ENCODE data around the gene YWHAH. TPM values are rescaled to one million over a fixed set of nuclear protein-coding genes. Genes with fewer than 3 reads are reported as not detected.

Gene YWHAH
- polyA plus RNA-seq, 1 experiment, result 118 TPM

- ChIA-PET CTCF (no interaction called here), POLR2A (no interaction called here)
- Histone ChIP-seq H3K27me3 (ENCODE audit: control insufficient read depth, insufficient read depth, low read length) (peaks cover 12% of the 10 kb centered on the region), H3K9me3 (ENCODE audit: control insufficient read depth, insufficient read depth, low read length) (no peaks in the 10 kb centered on the region), H3K27ac (ENCODE audit: low read depth, low read length) (no peak overlapping the region), H3K4me3 (ENCODE audit: low read depth, low read length) (no peak overlapping the region)
- TF ChIP-seq, protein P1, sequence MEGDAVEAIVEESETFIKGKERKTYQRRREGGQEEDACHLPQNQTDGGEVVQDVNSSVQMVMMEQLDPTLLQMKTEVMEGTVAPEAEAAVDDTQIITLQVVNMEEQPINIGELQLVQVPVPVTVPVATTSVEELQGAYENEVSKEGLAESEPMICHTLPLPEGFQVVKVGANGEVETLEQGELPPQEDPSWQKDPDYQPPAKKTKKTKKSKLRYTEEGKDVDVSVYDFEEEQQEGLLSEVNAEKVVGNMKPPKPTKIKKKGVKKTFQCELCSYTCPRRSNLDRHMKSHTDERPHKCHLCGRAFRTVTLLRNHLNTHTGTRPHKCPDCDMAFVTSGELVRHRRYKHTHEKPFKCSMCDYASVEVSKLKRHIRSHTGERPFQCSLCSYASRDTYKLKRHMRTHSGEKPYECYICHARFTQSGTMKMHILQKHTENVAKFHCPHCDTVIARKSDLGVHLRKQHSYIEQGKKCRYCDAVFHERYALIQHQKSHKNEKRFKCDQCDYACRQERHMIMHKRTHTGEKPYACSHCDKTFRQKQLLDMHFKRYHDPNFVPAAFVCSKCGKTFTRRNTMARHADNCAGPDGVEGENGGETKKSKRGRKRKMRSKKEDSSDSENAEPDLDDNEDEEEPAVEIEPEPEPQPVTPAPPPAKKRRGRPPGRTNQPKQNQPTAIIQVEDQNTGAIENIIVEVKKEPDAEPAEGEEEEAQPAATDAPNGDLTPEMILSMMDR (IDR thresholded peaks at IDR 0.05; ENCODE audit: low read depth, low read length), result no peak
- no peak for DNase-seq (ENCODE audit: low read depth, low spot score)
Measured at GRCh38 chr22:31926969-31927368, 17.4 kb upstream of the YWHAH start.

DNA sequence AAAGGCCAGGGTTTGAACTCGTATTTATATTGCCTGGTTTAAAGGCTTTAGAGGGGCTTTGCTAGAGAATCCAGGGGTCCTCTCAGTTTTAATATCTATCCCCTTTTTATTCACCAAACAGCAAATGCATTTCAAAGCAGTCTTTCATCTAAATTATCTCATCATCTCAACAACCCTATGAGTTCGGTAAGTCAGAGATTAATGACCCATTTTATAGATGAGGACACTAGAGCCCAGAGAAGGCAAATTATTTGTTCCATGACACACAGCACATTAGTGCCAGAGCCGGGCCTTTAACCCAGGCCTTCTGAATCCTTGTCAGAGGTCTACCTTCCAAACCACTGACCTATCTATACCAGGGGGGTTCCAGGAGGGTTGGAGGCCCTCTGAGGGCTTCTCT is 16.8 kb upstream of the YWHAH start:
- Histone ChIP-seq H3K9me3 (ENCODE audit: control insufficient read depth, insufficient read depth, low read length) (no peaks in the 10 kb centered on the region), H3K4me3 (ENCODE audit: low read depth, low read length) (no peak overlapping the region), H3K27me3 (ENCODE audit: control insufficient read depth, insufficient read depth, low read length) (peaks cover 12% of the 10 kb centered on the region), H3K27ac (ENCODE audit: low read depth, low read length) (no peak overlapping the region)
- POLR2A ChIA-PET, result no interaction called here
- CTCF ChIA-PET, result no interaction called here
- DNase-seq (ENCODE audit: low read depth, low spot score), result no peak
- TF ChIP-seq, protein P1 (IDR thresholded peaks at IDR 0.05; ENCODE audit: low read depth, low read length), result no peak

- Histone ChIP-seq H3K27me3 (ENCODE audit: control insufficient read depth, insufficient read depth, low read length) (peaks cover 7% of the 10 kb centered on the region), H3K27ac (ENCODE audit: low read depth, low read length) (peak overlapping the region; percentile 52), H3K4me3 (ENCODE audit: low read depth, low read length) (no peak overlapping the region), H3K9me3 (ENCODE audit: control insufficient read depth, insufficient read depth, low read length) (no peaks in the 10 kb centered on the region)
- TF ChIP-seq, protein P1 (IDR thresholded peaks at IDR 0.05; ENCODE audit: low read depth, low read length), result no peak
- ChIA-PET POLR2A (no interaction called here), CTCF (no interaction called here)
- peak; percentile 42 for DNase-seq (ENCODE audit: low read depth, low spot score)
Measured at GRCh38 chr22:31929167-31929930, 15.0 kb upstream of the YWHAH start.

DNA sequence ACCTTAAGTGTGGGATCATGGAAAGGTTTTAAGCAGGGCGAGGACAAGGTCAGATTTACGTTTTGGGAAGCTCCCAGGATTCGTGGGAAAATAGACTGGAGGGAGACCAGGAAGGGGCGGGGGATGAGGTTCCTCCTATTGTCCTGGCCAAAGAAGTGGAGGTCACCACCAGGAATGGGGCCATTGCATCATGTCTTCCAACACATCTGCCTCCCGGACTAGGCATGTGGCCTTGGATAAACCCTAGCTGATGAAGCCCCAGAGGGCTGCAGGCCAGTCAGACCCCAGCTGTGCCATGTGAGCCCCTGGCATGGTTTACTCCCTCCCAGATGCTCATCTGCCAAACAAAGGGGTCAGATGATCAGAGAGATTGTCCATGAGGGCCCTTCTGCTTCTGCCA is 11.5 kb upstream of the YWHAH start:
- no peak for DNase-seq (ENCODE audit: low read depth, low spot score)
- Histone ChIP-seq H3K27me3 (ENCODE audit: control insufficient read depth, insufficient read depth, low read length) (peaks cover 14% of the 10 kb centered on the region), H3K27ac (ENCODE audit: low read depth, low read length) (no peak overlapping the region), H3K4me3 (ENCODE audit: low read depth, low read length) (no peak overlapping the region), H3K9me3 (ENCODE audit: control insufficient read depth, insufficient read depth, low read length) (no peaks in the 10 kb centered on the region)
- CTCF ChIA-PET, result no interaction called here
- POLR2A ChIA-PET, result no interaction called here
- TF ChIP-seq, protein P1 (IDR thresholded peaks at IDR 0.05; ENCODE audit: low read depth, low read length), result no peak

- no peak for DNase-seq (ENCODE audit: low read depth, low spot score)
- CTCF ChIA-PET, result no interaction called here
Measured at GRCh38 chr22:31933406-31933805, 10.9 kb upstream of the YWHAH start.

More at GRCh38 chr22:31933406-31933805, 10.9 kb upstream of the YWHAH start:
- TF ChIP-seq, protein P1 (IDR thresholded peaks at IDR 0.05; ENCODE audit: low read depth, low read length), result no peak
- POLR2A ChIA-PET, result no interaction called here
- peaks cover 15% of the 10 kb centered on the region for H3K27me3 ChIP-seq (ENCODE audit: control insufficient read depth, insufficient read depth, low read length)
- no peak overlapping the region for H3K27ac ChIP-seq (ENCODE audit: low read depth, low read length)
- no peak overlapping the region for H3K4me3 ChIP-seq (ENCODE audit: low read depth, low read length)
- H3K9me3 ChIP-seq (ENCODE audit: control insufficient read depth, insufficient read depth, low read length), result no peaks in the 10 kb centered on the region

Measured in AG04450 (cell line).